ENCODE results near the gene GPALPP1. TPM values are rescaled to one million over a fixed set of nuclear protein-coding genes. Genes with fewer than 3 reads are reported as not detected.
"Not testable (repeated sequence)": the region's sequence is repeated elsewhere in the genome, so short reads cannot be mapped to it uniquely, and the experiment has no call there.

Gene GPALPP1
- total RNA-seq = 10 to 100 TPM; 26.6 to 29.8 TPM
- 18.3 TPM for polyA plus RNA-seq

GRCh38 chr13:44989071-44989889 lies at the start of gene GPALPP1, which contains the start of gene NUFIP1:
Gene GPALPP1 (plus strand): TSS chr13:44989538. CDS start chr13:44989655, 117 bp downstream.
Gene NUFIP1 (minus strand): TSS chr13:44989471. CDS start chr13:44989436, 35 bp downstream.
- Histone ChIP-seq H3K4me3 (ENCODE audit: low read length) (peak within 1 kb of the TSS; percentile 92), H3K27ac (ENCODE audit: low read depth, low read length) (peak within 1 kb of the TSS; percentile 91), H3K27me3 (ENCODE audit: insufficient read depth, low read length, poor library complexity, severe bottlenecking) (no peaks in the 10 kb centered on the region), H3K9me3 (ENCODE audit: low read length) (no peaks in the 10 kb centered on the region), H3K36me3 (ENCODE audit: insufficient read depth, low read length) (no peaks in the 10 kb centered on the region), H3K4me1 (ENCODE audit: insufficient read depth, low read length) (peaks cover 26% of the 10 kb centered on the region)
- Mint-ChIP-seq H3K36me3 (peaks cover 0 to 33% (median 7%) of the 10 kb centered on the region in 3 donors), H3K9me3 (no peaks in the 10 kb centered on the region), H3K27me3 (peaks cover 0 to 2% of the 10 kb centered on the region in 2 donors), H3K4me1 (peaks cover 55 to 72% (median 62%) of the 10 kb centered on the region in 3 donors), H3K27ac (peak within 1 kb of the TSS; percentile 94 to 100 (median 99)), H3K4me3 (peak within 1 kb of the TSS; percentile 93 to 100 (median 99))
- DNase-seq = peak; percentile 84 to 94 (median 89)
- ChIA-PET POLR2A (interaction anchor here (0.6 kb wide), 1 partner anchor 71 kb away, joined by 3 read pairs; no protein-coding TSS in a partner anchor), CTCF (interaction anchor here (1.0 kb wide), 1 partner anchor 71 kb away, joined by 3 read pairs; no protein-coding TSS in a partner anchor)

- CTCF ChIA-PET = interaction anchor here (1.6 kb wide), 1 partner anchor 8 kb away, joined by 7 read pairs; no protein-coding TSS in a partner anchor
- peaks cover 0 to 31% (median 8%) of the 10 kb centered on the region in 3 donors for H3K36me3 Mint-ChIP-seq
- H3K4me1 ChIP-seq (ENCODE audit: insufficient read depth, low read length); H3K27me3 ChIP-seq (ENCODE audit: insufficient read depth, low read length, poor library complexity, severe bottlenecking); H3K27ac ChIP-seq (ENCODE audit: low read depth, low read length); POLR2A ChIA-PET; H3K36me3 ChIP-seq (ENCODE audit: insufficient read depth, low read length); H3K4me3 Mint-ChIP-seq; H3K4me3 ChIP-seq (ENCODE audit: low read length); H3K9me3 Mint-ChIP-seq; H3K4me1 Mint-ChIP-seq; DNase-seq; H3K27me3 Mint-ChIP-seq; H3K9me3 ChIP-seq (ENCODE audit: low read length): not testable (repeated sequence)
- H3K27ac Mint-ChIP-seq = peak overlapping the region in 2 of 8 donors; percentile 13 to 41
These were observed 45.9 kb upstream of the GPALPP1 start for GRCh38 chr13:44943411-44943810.

GRCh38 chr13:44951184-44951583 lies 38.2 kb upstream of the GPALPP1 start:
- CTCF ChIA-PET = interaction anchor here (1.6 kb wide), 1 partner anchor 8 kb away, joined by 7 read pairs; no protein-coding TSS in a partner anchor
- Histone ChIP-seq H3K27ac (ENCODE audit: low read depth, low read length) (no peak overlapping the region), H3K9me3 (ENCODE audit: low read length) (no peaks in the 10 kb centered on the region), H3K36me3 (ENCODE audit: insufficient read depth, low read length) (peaks cover 3% of the 10 kb centered on the region), H3K27me3 (ENCODE audit: insufficient read depth, low read length, poor library complexity, severe bottlenecking) (no peaks in the 10 kb centered on the region), H3K4me1 (ENCODE audit: insufficient read depth, low read length) (no peaks in the 10 kb centered on the region), H3K4me3 (ENCODE audit: low read length) (no peak overlapping the region)
- no peaks in the 10 kb centered on the region for H3K9me3 Mint-ChIP-seq
- H3K27me3 Mint-ChIP-seq = no peaks in the 10 kb centered on the region
- H3K4me3 Mint-ChIP-seq = no peak overlapping the region
- DNase-seq = no peak
- peaks cover 0 to 5% (median 0%) of the 10 kb centered on the region in 3 donors for H3K4me1 Mint-ChIP-seq
- POLR2A ChIA-PET = no interaction called here
- H3K27ac Mint-ChIP-seq = peak overlapping the region in 1 of 8 donors; percentile 15
- H3K36me3 Mint-ChIP-seq = peaks cover 0 to 33% (median 8%) of the 10 kb centered on the region in 3 donors

DNA sequence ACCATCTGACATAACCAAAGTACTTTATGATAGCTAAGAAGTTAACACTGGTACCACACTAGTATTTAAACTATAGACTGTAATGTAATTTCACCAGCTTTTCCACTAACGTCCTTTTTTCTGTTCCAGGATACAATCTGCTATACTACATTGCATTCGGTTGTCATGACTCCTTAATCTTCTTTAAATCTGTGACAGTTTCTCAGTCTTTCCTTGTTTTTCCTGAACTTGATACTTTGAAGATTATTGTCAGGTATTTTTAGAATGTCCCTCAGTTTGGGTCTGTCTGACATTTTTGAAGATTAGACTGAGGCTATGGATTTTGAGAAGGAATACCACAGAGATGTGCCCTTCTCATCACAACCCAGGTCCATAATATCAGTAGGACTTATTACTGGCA lies 36.7 kb upstream of the GPALPP1 start:
- no peaks in the 10 kb centered on the region for H3K9me3 ChIP-seq (ENCODE audit: low read length)
- Mint-ChIP-seq H3K9me3 (no peaks in the 10 kb centered on the region), H3K36me3 (peaks cover 0 to 34% (median 7%) of the 10 kb centered on the region in 3 donors), H3K4me1 (peaks cover 0 to 5% (median 0%) of the 10 kb centered on the region in 3 donors), H3K27me3 (no peaks in the 10 kb centered on the region), H3K4me3 (no peak overlapping the region), H3K27ac (no peak overlapping the region)
- H3K27me3 ChIP-seq (ENCODE audit: insufficient read depth, low read length, poor library complexity, severe bottlenecking) = no peaks in the 10 kb centered on the region
- no peaks in the 10 kb centered on the region for H3K4me1 ChIP-seq (ENCODE audit: insufficient read depth, low read length)
- H3K36me3 ChIP-seq (ENCODE audit: insufficient read depth, low read length) = peaks cover 3% of the 10 kb centered on the region
- DNase-seq = no peak
- no peak overlapping the region for H3K27ac ChIP-seq (ENCODE audit: low read depth, low read length)
- POLR2A ChIA-PET = interaction anchor here (0.7 kb wide), 1 partner anchor 55 kb away, joined by 3 read pairs; no protein-coding TSS in a partner anchor
- CTCF ChIA-PET = no interaction called here
- no peak overlapping the region for H3K4me3 ChIP-seq (ENCODE audit: low read length)

- H3K36me3 Mint-ChIP-seq = peaks cover 3 to 34% (median 6%) of the 10 kb centered on the region in 3 donors
- ChIA-PET CTCF (no interaction called here), POLR2A (no interaction called here)
- H3K27me3 Mint-ChIP-seq = no peaks in the 10 kb centered on the region
- no peak for DNase-seq
- no peaks in the 10 kb centered on the region for H3K27me3 ChIP-seq (ENCODE audit: insufficient read depth, low read length, poor library complexity, severe bottlenecking)
- H3K9me3 Mint-ChIP-seq = no peaks in the 10 kb centered on the region
- no peak overlapping the region for H3K4me3 Mint-ChIP-seq
- H3K27ac ChIP-seq (ENCODE audit: low read depth, low read length) = no peak overlapping the region
- H3K4me1 Mint-ChIP-seq = peaks cover 0 to 5% (median 0%) of the 10 kb centered on the region in 3 donors
- no peaks in the 10 kb centered on the region for H3K4me1 ChIP-seq (ENCODE audit: insufficient read depth, low read length)
- no peaks in the 10 kb centered on the region for H3K9me3 ChIP-seq (ENCODE audit: low read length)
- peaks cover 3% of the 10 kb centered on the region for H3K36me3 ChIP-seq (ENCODE audit: insufficient read depth, low read length)
- no peak overlapping the region for H3K4me3 ChIP-seq (ENCODE audit: low read length)
- peak overlapping the region in 1 of 8 donors; percentile 46 for H3K27ac Mint-ChIP-seq
These were observed 35.1 kb upstream of the GPALPP1 start for GRCh38 chr13:44954224-44954623.

DNA sequence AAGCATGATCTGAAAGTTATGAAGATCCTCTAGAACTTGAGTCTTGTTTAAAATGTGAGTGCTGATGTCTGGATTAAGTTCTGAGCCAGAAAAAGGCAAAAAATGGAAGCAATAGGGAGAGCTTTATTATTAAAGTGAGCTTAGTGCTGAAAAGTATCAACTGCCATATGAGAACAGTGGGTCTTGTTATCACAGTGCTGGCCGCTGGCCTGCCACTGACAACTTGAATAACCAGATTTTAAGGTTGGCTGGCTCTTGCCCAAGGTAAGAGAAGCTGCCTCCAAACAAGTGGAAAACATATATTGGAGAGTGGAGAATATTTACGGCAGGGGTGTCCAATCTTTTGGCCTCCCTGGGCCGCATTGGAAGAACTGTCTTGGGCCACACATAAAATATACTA lies 33.9 kb upstream of the GPALPP1 start:
- Histone ChIP-seq H3K36me3 (ENCODE audit: insufficient read depth, low read length) (peaks cover 3% of the 10 kb centered on the region), H3K9me3 (ENCODE audit: low read length) (no peaks in the 10 kb centered on the region), H3K27ac (ENCODE audit: low read depth, low read length) (no peak overlapping the region), H3K4me3 (ENCODE audit: low read length) (no peak overlapping the region), H3K27me3 (ENCODE audit: insufficient read depth, low read length, poor library complexity, severe bottlenecking) (no peaks in the 10 kb centered on the region), H3K4me1 (ENCODE audit: insufficient read depth, low read length) (no peaks in the 10 kb centered on the region)
- no peak for DNase-seq
- Mint-ChIP-seq H3K4me3 (no peak overlapping the region), H3K4me1 (peaks cover 0 to 5% (median 0%) of the 10 kb centered on the region in 3 donors), H3K36me3 (peaks cover 6 to 35% (median 7%) of the 10 kb centered on the region in 3 donors), H3K27ac (no peak overlapping the region), H3K9me3 (no peaks in the 10 kb centered on the region), H3K27me3 (no peaks in the 10 kb centered on the region)
- ChIA-PET POLR2A (no interaction called here), CTCF (interaction anchor here (0.8 to 1.6 kb wide), 2 partner anchors 37 to 475 kb away, joined by 3 to 4 read pairs; no protein-coding TSS in a partner anchor)

GRCh38 chr13:44961997-44962396 lies 27.3 kb upstream of the GPALPP1 start:
- POLR2A ChIA-PET = no interaction called here
- peaks cover 34 to 64% (median 47%) of the 10 kb centered on the region in 3 donors for H3K36me3 Mint-ChIP-seq

More at GRCh38 chr13:44961997-44962396, 27.3 kb upstream of the GPALPP1 start:
- Mint-ChIP-seq H3K9me3 (peaks cover 3 to 16% (median 8%) of the 10 kb centered on the region in 5 donors), H3K4me3 (no peak overlapping the region), H3K27ac (no peak overlapping the region), H3K4me1 (no peaks in the 10 kb centered on the region), H3K27me3 (no peaks in the 10 kb centered on the region)
- Histone ChIP-seq H3K27me3 (ENCODE audit: insufficient read depth, low read length, poor library complexity, severe bottlenecking) (no peaks in the 10 kb centered on the region), H3K27ac (ENCODE audit: low read depth, low read length) (no peak overlapping the region), H3K36me3 (ENCODE audit: insufficient read depth, low read length) (peaks cover 11% of the 10 kb centered on the region), H3K9me3 (ENCODE audit: low read length) (no peaks in the 10 kb centered on the region), H3K4me1 (ENCODE audit: insufficient read depth, low read length) (no peaks in the 10 kb centered on the region), H3K4me3 (ENCODE audit: low read length) (no peak overlapping the region)
- DNase-seq = no peak
- CTCF ChIA-PET = interaction anchor here (1.2 kb wide), 1 partner anchor 43 kb away, joined by 3 read pairs; no protein-coding TSS in a partner anchor
